ENCODE results near the gene SMYD2. TPM values are rescaled to one million over a fixed set of nuclear protein-coding genes. Genes with fewer than 3 reads are reported as not detected.

SMYD2 gene
- total RNA-seq, 2 experiments from 2014 or later, result 20.8 to 26.5 TPM

DNA sequence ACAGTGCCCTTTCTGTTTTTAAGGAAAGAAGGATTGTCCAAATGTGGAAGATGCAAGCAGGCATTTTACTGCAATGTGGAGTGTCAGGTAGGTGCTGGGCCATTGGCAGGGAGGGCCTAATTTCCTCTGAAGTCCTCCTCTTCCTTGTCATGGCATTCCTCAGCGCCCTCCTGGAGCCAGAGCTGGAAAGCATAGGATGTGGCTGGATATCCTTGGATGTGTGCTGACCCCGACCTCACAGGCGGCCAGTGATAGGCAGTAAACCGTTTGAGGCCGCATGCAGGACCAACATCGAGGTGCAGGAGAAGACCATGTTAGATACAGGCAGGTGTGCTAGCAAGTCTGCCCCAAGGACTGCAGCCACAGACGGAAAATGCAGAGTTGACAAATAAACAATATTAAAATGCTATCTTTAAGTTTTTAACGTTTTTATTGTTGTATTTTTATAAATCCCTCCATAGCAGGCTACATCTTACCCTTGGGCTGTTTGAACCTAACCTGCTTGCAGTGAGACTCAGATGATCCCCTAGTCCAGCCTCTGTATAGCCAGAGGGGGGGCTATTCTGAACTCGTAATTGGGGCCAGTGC, 24.3 kb downstream of the SMYD2 start:
- TF ChIP-seq, protein P1, sequence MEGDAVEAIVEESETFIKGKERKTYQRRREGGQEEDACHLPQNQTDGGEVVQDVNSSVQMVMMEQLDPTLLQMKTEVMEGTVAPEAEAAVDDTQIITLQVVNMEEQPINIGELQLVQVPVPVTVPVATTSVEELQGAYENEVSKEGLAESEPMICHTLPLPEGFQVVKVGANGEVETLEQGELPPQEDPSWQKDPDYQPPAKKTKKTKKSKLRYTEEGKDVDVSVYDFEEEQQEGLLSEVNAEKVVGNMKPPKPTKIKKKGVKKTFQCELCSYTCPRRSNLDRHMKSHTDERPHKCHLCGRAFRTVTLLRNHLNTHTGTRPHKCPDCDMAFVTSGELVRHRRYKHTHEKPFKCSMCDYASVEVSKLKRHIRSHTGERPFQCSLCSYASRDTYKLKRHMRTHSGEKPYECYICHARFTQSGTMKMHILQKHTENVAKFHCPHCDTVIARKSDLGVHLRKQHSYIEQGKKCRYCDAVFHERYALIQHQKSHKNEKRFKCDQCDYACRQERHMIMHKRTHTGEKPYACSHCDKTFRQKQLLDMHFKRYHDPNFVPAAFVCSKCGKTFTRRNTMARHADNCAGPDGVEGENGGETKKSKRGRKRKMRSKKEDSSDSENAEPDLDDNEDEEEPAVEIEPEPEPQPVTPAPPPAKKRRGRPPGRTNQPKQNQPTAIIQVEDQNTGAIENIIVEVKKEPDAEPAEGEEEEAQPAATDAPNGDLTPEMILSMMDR (conservative IDR thresholded peaks at IDR 0.05; ENCODE audit: low read length), result no peak
- no peak for TF ChIP-seq EZH2phosphoT487 (IDR thresholded peaks at IDR 0.05; ENCODE audit: borderline replicate concordance, low read depth, low read length)
- Histone ChIP-seq H3K9me2 (ENCODE audit: insufficient read depth, low read length) (no peaks in the 10 kb centered on the region), H4K20me1 (ENCODE audit: insufficient read depth, low read length) (no peaks in the 10 kb centered on the region; the same call in 1 of the 2 replicates), H3K27ac (ENCODE audit: low read depth, low read length, poor library complexity, severe bottlenecking) (no peak overlapping the region), H3K4me2 (ENCODE audit: low read length) (no peak overlapping the region), H3K4me3 (ENCODE audit: low read depth, low read length, poor library complexity, severe bottlenecking) (no peak overlapping the region), H3K4me1 (ENCODE audit: insufficient read depth, low read length, poor library complexity, severe bottlenecking) (no peaks in the 10 kb centered on the region), H2AFZ (ENCODE audit: low read length) (no peak overlapping the region), H3K36me3 (ENCODE audit: insufficient read depth, low read length) (no peaks in the 10 kb centered on the region), H3K79me2 (ENCODE audit: insufficient read depth, low read depth, low read length) (no peaks in the 10 kb centered on the region), H3K9me3 (ENCODE audit: low read length) (no peaks in the 10 kb centered on the region)
- DNase-seq (ENCODE audit: low spot score), result no peak
- CTCF ChIA-PET (ENCODE audit: unreplicated experiment), result no interaction called here
- intact Hi-C loops (cut with micrococcal nuclease; ENCODE audit: unreplicated experiment), result no loop called here
- no TSS peak for BruUV-seq (replicated peaks)
- POLR2A ChIA-PET, result no interaction called here

DNA sequence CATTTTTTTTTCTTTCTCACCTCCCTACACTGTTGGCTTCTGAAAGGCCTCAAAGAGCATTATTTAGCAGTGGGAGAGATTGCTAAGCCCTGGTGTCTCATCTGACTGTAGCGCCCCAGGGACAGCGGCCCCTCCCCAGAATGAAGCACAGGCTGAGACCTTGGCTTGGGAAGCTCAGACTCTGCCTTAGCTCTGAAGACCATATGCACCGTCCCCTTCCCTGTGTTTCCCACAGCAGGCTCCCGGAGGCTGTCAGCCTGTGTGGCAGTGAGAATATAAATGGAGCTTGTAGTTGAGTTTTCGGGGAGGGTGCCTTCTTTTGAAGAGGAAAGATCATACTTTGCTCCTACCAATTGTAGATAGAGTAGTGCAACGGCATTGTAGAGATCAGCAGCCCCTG, 25.3 kb downstream of the SMYD2 start:
- no peaks in the 10 kb centered on the region for H3K9me2 ChIP-seq (ENCODE audit: insufficient read depth, low read length)
- CTCF ChIA-PET (ENCODE audit: unreplicated experiment), result no interaction called here
- H3K79me2 ChIP-seq (ENCODE audit: insufficient read depth, low read depth, low read length), result no peaks in the 10 kb centered on the region
- no peak overlapping the region for H2AFZ ChIP-seq (ENCODE audit: low read length)
- no peak overlapping the region for H3K4me2 ChIP-seq (ENCODE audit: low read length)
- H3K9me3 ChIP-seq (ENCODE audit: low read length), result no peaks in the 10 kb centered on the region
- no TSS peak for BruUV-seq (replicated peaks)
- H3K4me1 ChIP-seq (ENCODE audit: insufficient read depth, low read length, poor library complexity, severe bottlenecking), result no peaks in the 10 kb centered on the region
- H4K20me1 ChIP-seq (ENCODE audit: insufficient read depth, low read length), result no peaks in the 10 kb centered on the region; the same call in 1 of the 2 replicates
- no peak overlapping the region for H3K27ac ChIP-seq (ENCODE audit: low read depth, low read length, poor library complexity, severe bottlenecking)
- no peak overlapping the region for H3K4me3 ChIP-seq (ENCODE audit: low read depth, low read length, poor library complexity, severe bottlenecking)
- DNase-seq (ENCODE audit: low spot score), result no peak
- H3K36me3 ChIP-seq (ENCODE audit: insufficient read depth, low read length), result no peaks in the 10 kb centered on the region
- POLR2A ChIA-PET, result interaction anchor here (0.6 kb wide), 1 partner anchor 329 kb away, joined by 3 read pairs; no protein-coding TSS in a partner anchor
- intact Hi-C loops (cut with micrococcal nuclease; ENCODE audit: unreplicated experiment), result no loop called here
- TF ChIP-seq, protein P1 (conservative IDR thresholded peaks at IDR 0.05; ENCODE audit: low read length), result no peak
- no peak for TF ChIP-seq EZH2phosphoT487 (IDR thresholded peaks at IDR 0.05; ENCODE audit: borderline replicate concordance, low read depth, low read length)

DNA sequence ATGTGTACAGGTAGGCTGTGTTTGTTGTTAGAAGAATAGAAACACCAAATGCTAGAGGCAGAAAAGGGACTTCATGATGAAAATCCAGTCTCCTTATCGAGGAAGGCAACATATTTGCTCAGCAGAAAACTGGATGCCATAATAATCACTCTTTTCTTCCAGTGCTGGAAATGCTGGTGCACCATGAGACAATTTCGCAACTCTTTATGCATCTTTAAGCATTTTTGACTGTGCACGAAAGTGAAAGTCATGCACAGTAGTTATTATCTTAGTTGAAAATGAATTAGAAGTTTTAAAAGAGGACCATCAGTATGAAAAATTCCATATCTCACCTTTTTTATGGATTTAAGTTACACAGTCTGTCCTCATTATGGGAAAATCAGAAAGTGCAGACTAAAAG, 29.1 kb downstream of the SMYD2 start:
- Histone ChIP-seq H3K4me1 (ENCODE audit: insufficient read depth, low read length, poor library complexity, severe bottlenecking) (no peaks in the 10 kb centered on the region), H3K4me3 (ENCODE audit: low read depth, low read length, poor library complexity, severe bottlenecking) (no peak overlapping the region), H3K4me2 (ENCODE audit: low read length) (no peak overlapping the region), H3K36me3 (ENCODE audit: insufficient read depth, low read length) (no peaks in the 10 kb centered on the region), H3K79me2 (ENCODE audit: insufficient read depth, low read depth, low read length) (no peaks in the 10 kb centered on the region), H3K9me3 (ENCODE audit: low read length) (no peaks in the 10 kb centered on the region), H2AFZ (ENCODE audit: low read length) (no peak overlapping the region), H3K9me2 (ENCODE audit: insufficient read depth, low read length) (no peaks in the 10 kb centered on the region), H3K27ac (ENCODE audit: low read depth, low read length, poor library complexity, severe bottlenecking) (no peak overlapping the region), H4K20me1 (ENCODE audit: insufficient read depth, low read length) (no peaks in the 10 kb centered on the region; the same call in 1 of the 2 replicates)
- DNase-seq (ENCODE audit: low spot score), result no peak
- intact Hi-C loops (cut with micrococcal nuclease; ENCODE audit: unreplicated experiment), result no loop called here
- BruUV-seq (replicated peaks), result no TSS peak
- ChIA-PET CTCF (ENCODE audit: unreplicated experiment) (no interaction called here), POLR2A (no interaction called here)
- TF ChIP-seq, protein P1 (conservative IDR thresholded peaks at IDR 0.05; ENCODE audit: low read length), result no peak
- no peak for TF ChIP-seq EZH2phosphoT487 (IDR thresholded peaks at IDR 0.05; ENCODE audit: borderline replicate concordance, low read depth, low read length)

Measured in OCI-LY7 (cell line).